Measurements from ENCODE around the gene KLHL26.

KLHL26 gene

DNA sequence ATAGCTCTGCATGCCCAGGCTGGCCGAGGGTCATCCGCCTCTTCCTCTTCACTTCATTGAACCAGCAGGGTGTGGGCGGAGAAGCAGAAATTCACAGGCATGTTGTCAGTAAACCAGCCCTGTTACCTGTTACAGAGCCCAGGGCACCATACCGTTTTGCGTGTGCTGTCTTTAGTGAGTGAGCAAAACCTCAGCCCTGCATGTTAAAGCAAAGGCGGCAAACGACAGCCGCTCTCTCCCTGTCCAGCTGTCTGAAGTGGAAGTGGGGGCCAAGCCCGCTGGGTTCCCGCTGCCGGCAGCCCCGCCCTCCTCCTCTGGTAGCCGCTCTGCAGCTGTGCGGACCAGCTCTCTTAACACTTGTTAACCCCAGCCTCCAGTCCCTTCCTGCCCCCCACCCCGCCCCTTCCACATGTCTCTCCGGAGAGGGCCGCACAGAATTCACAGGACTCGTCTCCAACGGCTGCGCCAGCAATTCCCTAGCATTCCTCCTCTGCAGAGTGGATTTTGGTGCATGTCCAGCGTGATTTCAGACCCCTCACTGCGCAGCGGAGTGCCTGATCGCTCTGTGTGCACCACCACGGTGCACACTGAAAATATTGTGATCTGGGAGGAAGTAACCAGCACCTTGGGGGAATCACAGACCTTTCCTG lies 12.7 kb downstream of the KLHL26 start:
- DNase-seq = no peak

DNA sequence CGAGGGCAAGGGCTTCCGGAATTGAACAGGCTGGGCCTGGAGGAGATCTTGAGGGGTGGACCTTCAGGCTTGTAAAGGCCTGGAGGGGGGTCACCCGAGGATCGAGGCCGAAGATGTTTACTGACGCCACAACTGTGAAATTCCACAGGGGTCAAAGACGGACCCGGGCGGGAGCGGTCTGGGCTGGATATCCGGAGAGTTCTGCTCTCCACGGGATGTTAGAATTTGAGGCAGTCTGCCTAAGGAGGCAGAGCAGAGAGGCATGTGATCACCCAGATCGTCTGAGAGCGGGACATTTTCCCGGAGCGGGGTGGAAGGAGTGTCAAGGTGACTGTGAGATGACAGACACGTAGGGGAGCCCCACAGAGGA lies 13.2 kb downstream of the KLHL26 start:
- DNase-seq = no peak

DNA sequence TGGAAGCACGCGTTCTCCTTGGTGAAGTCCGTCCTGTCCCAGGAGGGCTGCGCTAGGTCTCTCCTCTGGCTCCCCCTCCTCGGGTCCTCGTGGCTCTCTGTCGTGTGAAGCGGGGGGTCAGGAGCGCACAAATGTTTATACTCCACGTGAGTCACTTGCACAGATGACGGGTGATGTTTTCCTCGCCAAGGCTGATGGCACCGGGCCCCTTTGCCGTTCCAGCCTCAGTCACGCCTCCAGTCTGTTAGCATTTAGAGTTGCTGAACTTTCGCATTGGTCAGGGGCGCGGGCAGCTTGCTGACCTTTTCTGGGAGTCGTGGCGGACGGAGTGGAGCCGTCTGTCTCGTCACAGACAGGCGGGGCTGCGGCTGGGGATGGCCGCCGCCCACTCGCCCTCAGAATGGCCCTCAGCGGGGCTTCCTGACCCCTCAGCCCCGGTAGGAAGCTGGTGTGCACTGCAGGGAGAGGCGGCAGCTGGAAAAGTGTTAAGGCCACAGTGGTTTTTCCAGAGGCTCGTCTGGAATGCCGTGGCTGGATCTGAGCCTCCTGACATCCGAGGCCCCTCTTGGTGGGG lies 13.7 kb downstream of the KLHL26 start:
- no peak for DNase-seq

DNA sequence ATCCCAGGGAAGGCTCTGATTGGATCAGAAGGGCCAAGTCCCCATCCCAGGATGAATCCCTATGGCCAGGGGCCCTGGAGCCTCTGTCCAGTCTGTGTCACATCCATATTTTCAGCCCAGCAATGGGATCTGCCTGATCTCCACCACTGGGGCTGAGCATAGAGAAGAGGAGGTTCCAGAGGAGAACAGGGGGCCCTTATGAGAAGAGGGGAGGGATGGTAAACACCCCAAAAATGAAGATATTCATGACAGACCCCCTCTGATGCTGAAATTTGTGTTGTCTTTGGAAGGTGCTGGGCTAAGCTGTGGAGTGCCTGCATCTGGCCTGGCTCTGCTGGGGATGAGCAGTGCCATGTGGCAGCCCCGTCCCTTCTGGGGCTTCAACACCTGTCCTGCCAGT lies 14.5 kb downstream of the KLHL26 start:
- DNase-seq = no peak

DNA sequence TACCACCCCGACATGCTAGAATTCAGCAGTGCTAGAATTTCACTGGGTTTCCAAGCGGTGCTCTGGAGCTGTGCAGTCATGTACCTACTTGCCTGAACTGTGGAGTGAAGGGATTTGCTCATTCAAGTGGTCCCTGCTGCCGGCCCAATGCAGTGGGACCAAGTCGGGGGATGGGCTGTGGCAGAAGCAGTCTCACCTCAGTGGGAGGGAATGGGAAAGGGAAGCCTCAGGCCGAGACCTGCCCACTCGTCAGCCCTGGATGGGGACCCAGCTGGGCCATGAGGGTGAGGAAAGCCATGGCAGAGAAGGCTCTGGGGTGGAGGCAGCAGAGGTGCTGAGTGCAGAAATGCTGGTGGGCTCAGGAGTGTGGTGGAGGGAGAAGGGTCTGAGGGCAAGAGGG lies 14.9 kb downstream of the KLHL26 start:
- no peak for DNase-seq

DNA sequence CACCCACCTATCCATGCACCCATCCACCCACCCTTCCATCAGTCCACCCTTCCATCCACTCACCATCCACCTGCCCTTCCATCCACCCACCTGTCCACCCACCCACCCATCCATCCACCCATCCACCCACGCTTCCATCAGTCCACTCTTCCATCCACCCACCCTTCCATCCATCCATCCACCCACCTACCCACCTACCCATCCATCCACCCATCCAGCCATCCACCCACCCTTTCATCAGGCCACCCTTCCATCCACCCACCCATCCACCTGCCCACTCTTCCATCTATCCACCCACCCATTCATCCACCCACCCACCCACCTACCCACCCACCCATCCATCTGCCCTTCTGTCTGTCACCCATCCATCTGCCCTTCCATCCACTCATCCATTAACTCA lies 17.0 kb downstream of the KLHL26 start:
- DNase-seq = no peak

DNA sequence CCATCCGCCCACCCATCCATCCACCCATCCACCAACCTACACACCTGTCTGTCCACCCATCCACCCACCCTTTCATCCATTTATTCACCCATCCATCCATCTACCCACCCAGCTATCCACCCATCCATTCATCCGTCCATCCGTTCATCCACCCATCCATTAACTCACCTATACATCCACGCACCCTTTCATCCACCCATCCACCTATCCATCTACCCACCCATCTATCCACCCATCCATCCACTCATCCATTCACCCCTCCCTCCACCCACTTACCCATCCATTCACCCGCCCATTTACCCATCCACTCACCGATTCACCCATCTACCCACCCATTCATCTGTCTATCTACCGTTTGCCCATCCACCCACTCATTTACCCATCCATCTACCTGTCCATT lies 17.6 kb downstream of the KLHL26 start:
- no peak for DNase-seq

DNA sequence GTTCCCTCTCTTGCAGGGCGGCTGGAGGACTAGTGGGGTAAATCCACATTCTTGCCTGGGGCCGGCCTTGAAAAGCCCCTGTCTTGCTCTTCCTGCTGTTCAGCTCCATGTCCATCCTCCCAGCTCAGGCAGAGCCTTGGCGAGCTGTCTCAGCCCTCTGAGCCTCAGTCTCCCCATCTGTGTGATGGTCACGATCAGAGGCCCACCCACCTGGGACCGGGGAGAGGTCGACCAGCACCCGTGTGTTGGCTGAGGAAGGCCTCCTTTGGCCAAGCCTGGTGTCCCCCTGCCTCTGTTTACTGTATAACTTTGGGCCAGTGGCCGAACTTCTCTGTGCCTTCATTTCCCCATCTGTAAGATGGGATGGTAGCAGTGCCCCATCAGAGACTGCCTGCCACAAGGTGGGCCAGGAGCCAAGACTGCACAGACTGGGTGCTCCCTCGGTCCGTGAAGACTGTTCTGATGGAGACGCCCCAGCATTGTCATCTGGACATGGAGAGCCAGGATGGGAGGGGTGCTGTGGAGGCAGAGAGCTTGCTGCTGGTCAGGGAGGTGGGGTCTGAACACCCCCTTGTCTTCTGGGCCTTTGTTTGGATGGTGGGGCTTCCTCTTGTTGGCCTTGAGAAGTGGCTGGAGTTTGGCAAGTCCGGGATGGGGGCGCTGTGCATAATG lies 18.5 kb downstream of the KLHL26 start:
- DNase-seq = no peak

DNA sequence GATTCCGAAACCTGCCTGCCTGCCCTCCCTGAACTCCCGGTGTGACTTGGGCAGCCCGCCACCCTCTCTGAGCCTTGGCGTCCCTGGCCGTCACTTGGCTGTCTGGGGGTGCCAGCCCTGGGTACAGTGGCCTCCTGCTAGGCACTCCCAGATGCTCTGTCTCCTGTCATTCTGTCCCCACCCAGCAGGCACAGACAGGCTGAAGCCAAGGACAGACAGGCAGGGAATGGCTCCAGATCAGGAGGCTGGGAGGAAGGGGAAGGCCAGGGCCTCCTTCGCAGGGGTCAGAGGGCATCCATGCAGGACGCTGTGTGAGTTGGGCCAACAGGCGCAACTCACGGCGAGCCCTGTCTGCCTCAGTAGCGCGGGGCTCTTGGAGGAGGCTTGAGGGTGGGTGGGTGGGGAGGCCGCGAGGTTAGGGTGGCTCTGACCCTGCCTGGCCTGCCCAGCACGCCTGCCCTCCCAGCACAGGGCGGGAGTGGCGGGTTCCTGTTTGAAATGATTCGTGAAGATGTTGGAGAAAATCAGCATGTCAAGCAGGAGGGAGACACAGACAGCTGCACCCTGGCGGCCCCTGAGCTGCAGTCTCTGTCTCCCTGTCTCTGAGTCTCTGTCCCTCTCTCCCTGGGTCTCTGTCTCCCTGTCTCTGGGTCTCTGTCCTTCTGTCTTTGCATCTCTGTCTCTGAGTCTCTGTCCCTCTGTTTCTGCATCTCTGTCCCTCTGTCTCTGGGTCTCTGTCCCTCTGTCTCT lies 19.7 kb downstream of the KLHL26 start:
- DNase-seq = no peak

DNA sequence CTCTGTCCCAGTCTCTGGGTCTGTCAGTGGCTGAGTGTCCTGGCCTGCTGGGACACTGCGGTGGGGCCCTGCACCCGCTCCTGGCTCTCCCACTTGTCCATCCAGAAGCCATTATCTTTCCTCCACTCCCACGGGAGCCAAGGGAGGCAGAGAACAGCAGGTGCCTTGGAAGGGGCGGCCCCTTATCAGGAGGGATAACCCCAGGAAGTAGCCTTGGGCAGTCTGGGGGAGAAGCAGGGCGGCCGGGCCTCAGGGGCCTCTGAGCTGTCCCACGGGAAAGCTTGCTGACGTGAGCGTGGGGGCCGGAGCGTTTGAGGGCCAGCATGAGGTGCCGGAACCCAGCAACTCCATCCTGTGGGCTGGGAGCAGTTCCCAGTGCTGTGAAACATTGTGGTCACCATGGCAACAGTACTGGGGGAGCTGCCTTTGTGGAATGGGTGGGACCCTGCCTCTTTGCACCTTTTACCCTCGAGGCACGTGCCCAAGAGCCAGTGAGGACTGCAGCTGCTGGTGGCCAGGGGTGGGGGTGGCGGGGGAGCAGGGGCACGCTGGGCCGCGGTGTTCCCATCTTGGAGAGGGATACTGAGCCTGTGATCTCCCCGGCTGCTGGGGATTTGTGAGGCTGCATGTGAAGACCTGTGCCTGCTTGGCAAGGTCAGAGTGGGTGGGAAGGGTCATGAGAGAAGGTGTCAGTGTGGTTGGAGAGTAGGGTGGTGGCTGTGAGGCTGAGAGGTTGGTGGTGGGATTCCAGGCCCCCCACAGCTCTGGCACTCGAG lies 20.9 kb downstream of the KLHL26 start:
- DNase-seq = no peak

DNA sequence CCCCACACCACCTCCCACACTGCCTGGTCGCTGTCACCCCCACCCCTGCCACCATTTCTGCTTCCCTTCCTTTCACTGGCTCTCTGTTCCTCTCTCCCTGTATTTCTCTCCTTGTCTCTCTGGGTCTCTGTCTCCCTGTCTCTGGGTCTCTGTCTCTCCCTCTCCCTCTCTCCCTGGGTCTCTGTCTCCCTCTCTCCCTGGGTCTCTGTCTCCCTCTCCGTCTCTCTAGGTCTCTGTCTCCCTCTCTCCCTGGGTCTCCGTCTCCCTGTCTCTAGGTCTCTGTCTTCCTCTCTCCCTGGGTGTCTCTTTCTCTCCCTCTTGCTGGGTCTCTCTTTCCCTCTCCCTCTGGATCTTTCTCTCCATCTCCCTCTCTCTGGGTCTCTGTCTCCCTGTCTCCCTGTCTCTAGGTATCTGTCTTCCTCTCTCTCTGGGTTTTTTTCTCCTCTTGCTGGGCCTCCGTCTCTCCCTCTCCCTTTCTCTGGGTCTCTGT lies 21.6 kb downstream of the KLHL26 start:
- no peak for DNase-seq

DNA sequence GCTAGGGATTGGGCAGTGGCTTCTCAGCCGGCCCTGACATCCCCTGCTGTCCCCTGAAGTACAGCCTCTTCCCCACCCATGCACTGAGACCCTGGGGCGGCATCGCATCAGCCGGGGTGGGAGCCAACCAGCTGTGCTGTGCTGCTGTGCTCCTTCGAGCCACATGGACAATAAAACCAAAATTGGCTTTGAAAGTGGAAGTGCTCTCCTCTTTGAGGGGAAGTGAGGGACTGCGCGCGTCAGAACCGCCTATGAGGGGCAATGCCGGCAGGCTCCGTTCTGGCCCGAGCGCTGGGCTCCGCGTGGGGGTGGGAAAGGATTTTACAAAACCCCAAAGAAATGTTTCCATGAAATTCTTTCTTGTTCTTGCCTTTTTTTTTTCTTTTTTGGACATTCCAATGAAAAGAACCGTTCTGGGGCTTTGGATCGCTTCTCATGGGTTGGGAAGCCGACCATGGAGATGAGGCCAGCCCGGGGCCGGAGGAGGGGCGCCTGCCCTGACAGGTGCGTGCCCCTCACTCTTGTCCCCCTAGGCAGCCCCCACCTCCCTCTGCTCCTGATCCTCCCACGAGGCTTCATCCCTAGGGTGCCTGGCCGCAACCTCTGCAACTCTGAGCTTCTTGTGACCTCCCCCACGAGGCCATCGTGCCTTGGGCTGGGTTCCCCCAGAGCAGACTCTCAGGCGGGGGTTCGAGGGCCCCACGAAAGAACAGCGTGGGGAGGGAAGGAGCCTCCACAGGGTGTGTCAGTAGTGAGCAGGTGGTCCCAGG lies 22.6 kb downstream of the KLHL26 start:
- DNase-seq = no peak

DNA sequence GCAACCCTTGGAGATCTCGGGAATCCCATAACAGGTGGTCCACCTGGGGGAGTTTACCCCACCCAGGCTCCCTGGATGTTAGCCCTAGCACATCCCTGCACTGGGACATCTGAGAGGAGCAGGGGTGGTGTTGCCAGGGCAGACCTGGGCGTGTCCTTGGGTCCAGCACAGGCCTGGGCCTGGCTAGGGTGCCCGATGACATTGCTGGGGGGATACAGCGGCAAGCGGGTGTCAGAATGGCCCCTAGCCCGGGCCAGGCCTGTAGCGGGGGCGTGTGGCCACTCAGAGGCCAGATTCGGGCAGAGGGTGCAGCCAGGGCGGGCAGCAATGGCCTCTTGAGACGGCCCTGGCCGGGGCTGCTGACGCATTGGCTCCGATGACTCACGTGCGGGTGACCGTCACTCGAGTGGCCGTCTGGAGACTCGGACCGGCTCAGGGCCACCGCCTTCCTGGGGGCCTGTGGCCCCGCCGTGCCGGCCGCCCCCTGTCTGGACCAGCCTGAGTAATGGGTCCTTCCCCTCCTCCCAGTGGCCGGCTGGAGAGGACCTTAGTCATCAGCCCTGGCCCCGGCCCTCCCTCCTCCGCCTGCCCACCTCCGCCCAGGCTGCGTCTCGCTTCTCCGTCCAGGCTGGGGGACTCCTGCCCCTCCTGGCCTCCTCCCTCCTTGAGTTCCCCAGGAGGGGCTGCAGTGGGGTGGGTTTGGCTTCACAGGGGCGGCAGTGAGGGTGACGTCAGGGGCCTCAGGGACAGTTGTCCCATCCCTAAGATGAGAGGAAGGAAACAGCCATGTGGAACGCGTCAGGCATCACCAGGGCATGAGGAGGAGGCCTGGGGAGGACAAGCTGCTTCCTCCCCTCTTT lies 23.5 kb downstream of the KLHL26 start:
- DNase-seq = no peak

DNA sequence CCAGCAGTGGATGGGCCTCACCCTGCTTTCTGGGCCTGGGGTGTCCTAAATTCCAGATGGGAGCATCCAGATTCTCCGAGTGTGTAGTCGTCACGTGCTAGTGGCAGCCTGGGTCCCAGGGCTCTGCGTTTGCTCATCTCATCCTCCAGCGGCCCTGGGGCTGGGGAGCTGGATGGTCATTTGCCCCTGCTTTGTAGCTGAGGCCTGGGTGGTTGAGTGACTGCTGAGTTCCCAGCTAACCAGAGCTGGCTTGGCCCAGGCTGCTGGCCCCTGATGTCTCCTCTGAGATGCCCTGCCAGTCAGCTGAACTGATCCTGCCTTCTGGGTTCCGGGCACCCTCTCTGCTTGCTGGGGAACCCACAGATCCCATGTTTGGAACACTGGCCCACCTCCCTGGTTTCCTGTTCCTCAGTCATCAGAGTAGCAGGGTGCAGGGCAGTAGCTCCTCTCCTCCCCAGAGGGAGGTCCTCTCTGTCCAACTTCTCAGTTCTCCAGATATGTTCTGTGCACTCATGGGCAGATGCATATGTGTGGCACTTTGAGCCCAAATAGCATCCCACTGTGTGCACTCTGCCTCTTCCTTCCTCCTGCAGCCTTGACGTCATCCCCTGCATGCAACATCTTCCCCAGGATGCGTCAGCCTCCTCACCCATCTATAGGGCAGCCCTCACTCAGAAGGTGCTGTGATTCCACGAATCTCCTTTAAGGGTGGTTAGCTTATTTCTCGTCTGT lies 24.3 kb downstream of the KLHL26 start:
- no peak for DNase-seq

DNA sequence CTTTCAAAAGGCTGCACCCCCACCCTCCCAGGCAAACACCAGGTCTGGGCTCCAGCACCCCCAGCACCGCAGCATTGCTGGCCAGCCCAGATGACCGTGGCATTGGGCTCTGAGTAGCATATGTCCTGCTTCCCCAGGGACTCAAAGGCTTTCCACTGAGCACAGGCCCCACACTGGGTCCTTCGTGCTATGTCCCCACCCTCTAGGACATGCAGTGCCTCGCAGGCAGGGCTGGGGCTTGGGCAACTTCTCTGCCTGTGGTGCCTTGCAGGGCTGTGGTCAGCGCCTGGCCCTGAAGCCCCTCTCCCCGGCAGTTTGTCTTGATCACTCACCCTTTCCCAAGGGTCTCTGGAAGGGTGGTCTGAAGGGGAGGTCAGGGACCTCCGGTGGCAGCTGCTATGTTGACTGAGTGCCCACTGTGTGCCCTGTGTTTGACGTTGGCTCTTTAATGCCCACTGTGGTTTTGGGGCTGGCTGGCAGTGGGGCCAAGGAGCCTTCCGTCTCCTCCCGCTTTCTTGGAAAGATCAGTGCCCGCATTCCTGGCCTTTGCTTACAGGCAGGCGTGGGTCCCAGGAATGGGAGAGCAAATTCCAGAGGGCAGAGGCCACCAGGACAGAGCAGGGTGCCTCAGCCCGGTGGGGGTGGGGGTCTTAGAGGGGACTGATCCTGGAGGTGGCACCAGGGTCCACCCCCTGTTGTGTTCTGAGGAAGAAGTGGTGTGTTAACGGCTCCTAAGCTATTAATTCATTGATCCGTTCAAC lies 26.3 kb downstream of the KLHL26 start:
- DNase-seq = no peak

DNA sequence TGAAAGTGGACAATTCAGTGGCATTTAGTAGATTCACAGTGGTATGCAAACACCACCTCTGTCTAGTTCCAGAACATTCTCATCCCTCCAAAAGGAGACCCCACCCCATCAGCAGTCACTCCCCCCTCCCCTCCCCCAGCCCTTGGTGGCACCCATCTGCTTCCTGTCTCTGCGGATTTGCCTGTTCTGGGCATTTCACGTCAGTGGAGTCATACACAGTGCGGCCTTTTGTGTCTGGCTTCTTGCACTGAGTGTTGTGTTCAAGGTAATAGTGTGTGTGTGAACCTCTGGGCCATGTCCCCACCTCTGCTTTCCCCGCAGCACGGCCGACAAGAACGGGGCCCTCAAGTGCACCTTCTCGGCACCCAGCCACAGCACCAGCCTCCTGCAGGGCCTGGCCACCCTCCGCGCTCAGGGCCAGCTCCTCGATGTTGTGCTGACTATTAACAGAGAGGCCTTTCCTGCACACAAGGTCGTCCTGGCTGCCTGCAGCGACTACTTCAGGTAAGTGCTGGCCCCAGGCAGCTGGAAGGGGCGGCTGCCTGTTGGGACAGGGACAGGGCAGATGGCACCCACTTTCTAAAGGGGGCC lies 27.2 kb downstream of the KLHL26 start:
- peak; percentile 49 for DNase-seq

DNA sequence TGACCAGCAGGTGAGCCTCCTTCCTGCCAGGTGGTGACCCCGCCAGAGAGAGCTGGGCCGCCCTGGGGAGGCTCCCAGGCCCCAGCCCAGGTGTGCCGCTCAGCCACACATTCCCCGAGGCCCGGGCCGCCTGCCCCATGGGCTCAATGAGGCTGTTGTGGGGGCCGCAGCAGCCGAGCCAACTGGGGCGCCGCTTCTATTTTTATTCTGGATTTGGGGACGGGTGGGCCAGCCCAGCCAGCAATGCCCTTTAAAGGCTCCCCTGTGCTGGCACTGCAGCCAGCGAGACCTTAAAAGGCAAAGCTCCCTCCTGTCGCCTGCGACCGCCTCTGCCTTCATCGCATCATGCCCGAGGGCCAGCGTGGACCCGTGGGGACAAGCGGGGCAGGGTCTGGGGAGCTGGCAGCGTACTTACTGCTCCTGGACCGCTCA lies 29.0 kb downstream of the KLHL26 start:
- no peak for DNase-seq

DNA sequence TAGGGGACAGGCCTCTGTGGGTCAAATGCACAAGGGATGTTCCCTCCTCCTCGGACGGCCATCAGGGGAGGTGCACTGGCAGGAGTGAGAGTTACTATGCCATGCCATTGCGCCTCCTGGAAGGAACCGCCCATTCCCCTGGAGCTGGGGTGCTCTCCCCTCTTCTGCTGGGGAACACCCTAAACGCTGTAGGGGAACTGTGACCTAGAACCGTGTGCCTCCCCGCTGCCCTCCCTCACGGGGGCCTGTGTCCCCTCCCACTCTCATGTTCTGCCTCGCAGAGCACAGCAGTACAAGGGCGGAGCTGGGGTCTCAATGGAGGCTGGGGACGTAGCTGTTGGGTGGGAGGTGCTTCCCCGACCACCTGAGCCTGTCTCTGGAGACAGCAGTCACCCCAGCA lies 29.5 kb downstream of the KLHL26 start:
- DNase-seq = no peak

DNA sequence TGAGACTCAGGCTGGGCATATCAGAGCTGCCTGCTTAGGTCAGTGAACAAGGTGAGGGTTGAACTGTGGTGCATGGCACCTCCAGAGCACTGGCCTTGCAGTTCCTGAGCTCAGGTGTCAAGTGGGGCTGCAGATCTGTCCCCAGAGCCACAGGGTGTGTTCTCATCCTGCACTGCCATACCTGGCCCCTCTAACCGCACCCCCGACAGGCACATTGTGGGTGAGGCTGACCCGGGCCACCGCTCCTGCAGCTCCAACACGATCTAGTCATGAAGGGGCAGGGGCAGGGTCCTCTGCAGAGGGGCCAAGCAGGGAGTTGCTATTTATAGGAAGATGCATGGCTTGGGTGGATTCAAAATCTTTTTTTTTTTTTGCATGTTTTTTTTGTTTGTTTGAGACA lies 30.0 kb downstream of the KLHL26 start:
- no peak for DNase-seq
